Measurements from ENCODE around the gene CARD8. TPM values are rescaled to one million over a fixed set of nuclear protein-coding genes. Genes with fewer than 3 reads are reported as not detected.

The CARD8 gene
- total RNA-seq, 2 experiments from 2014 or later = 123 to 125 TPM

- ChIA-PET POLR2A (interaction anchor here (0.6 to 0.7 kb wide), 2 partner anchors 56 to 139 kb away, joined by 3 read pairs; no protein-coding TSS in a partner anchor), CTCF (interaction anchor here (0.7 to 1.0 kb wide), 2 partner anchors 9 to 21 kb away, joined by 3 to 4 read pairs; partner anchors contain the start of genes LIG1 and ZSWIM9)
Observed at GRCh38 chr19:48190288-48190884, 65.3 kb downstream of the CARD8 start.

GRCh38 chr19:48186541-48186991 is 69.1 kb downstream of the CARD8 start:
- ChIA-PET CTCF (no interaction called here), POLR2A (interaction anchor here (0.5 kb wide), 1 partner anchor 167 kb away, joined by 5 read pairs; no protein-coding TSS in a partner anchor)

GRCh38 chr19:48186015-48186414 is 69.7 kb downstream of the CARD8 start:
- CTCF ChIA-PET = interaction anchor here (1.2 kb wide), 1 partner anchor 27 kb away, joined by 3 read pairs; no protein-coding TSS in a partner anchor
- POLR2A ChIA-PET = no interaction called here

GRCh38 chr19:48183356-48183755 is 72.4 kb downstream of the CARD8 start:
- ChIA-PET CTCF (no interaction called here), POLR2A (interaction anchor here (0.6 to 0.7 kb wide), 2 partner anchors 11 to 19 kb away, joined by 3 to 4 read pairs; no protein-coding TSS in a partner anchor)

- ChIA-PET POLR2A (no interaction called here), CTCF (no interaction called here)
Observed at GRCh38 chr19:48182434-48182833, 73.3 kb downstream of the CARD8 start.

- POLR2A ChIA-PET = no interaction called here
- CTCF ChIA-PET = no interaction called here
Observed at GRCh38 chr19:48181505-48181904, 74.2 kb downstream of the CARD8 start.

- CTCF ChIA-PET = no interaction called here
- POLR2A ChIA-PET = no interaction called here
Observed at GRCh38 chr19:48176226-48176625, 79.5 kb downstream of the CARD8 start.

GRCh38 chr19:48175578-48175977 is 80.1 kb downstream of the CARD8 start:
- ChIA-PET CTCF (no interaction called here), POLR2A (no interaction called here)

GRCh38 chr19:48174445-48175030 is 81.2 kb downstream of the CARD8 start:
- CTCF ChIA-PET = no interaction called here
- POLR2A ChIA-PET = interaction anchor here (0.8 kb wide), 1 partner anchor 29 kb away, joined by 3 read pairs; no protein-coding TSS in a partner anchor

- CTCF ChIA-PET = no interaction called here
- POLR2A ChIA-PET = interaction anchor here (1.8 kb wide), 1 partner anchor 16 kb away, joined by 4 read pairs; no protein-coding TSS in a partner anchor
Observed at GRCh38 chr19:48171710-48172109, 84.0 kb downstream of the CARD8 start.

GRCh38 chr19:48170817-48171347 is 84.8 kb downstream of the CARD8 start:
- POLR2A ChIA-PET = interaction anchor here (0.5 to 1.8 kb wide), 4 partner anchors 15 to 569 kb away, joined by 3 to 6 read pairs (median 4); no protein-coding TSS in a partner anchor
- CTCF ChIA-PET = interaction anchor here (0.6 to 0.9 kb wide), 2 partner anchors 89 to 202 kb away, joined by 3 read pairs; no protein-coding TSS in a partner anchor

GRCh38 chr19:48169939-48170803 is 85.5 kb downstream of the CARD8 start, which contains the start of the genes LIG1 and ZSWIM9:
Gene LIG1 (minus strand): TSS chr19:48170344. CDS start chr19:48165566, 4,778 bp downstream.
Gene ZSWIM9 (plus strand): TSS chr19:48170680. CDS start chr19:48171803, 1,123 bp downstream.
- POLR2A ChIA-PET = interaction anchor here (0.6 kb wide), 1 partner anchor 8 kb away, joined by 3 read pairs; no protein-coding TSS in a partner anchor

GRCh38 chr19:48169578-48169938 is 86.2 kb downstream of the CARD8 start:
- CTCF ChIA-PET = interaction anchor here (0.9 to 1.5 kb wide), 3 partner anchors 21 to 206 kb away, joined by 3 to 4 read pairs (median 4); no protein-coding TSS in a partner anchor
- POLR2A ChIA-PET = interaction anchor here (0.6 kb wide), 1 partner anchor 9 kb away, joined by 3 read pairs; no protein-coding TSS in a partner anchor

More at GRCh38 chr19:48169939-48170803, 85.5 kb downstream of the CARD8 start, which contains the start of the genes LIG1 and ZSWIM9:
- CTCF ChIA-PET = interaction anchor here (0.9 to 1.5 kb wide), 4 partner anchors 20 to 207 kb away, joined by 3 to 4 read pairs (median 4); no protein-coding TSS in a partner anchor

- POLR2A ChIA-PET = no interaction called here
- CTCF ChIA-PET = interaction anchor here (1.3 kb wide), 1 partner anchor 62 kb away, joined by 3 read pairs; no protein-coding TSS in a partner anchor
Observed at GRCh38 chr19:48168689-48169088, 87.0 kb downstream of the CARD8 start.

GRCh38 chr19:48158210-48158790 is 97.4 kb downstream of the CARD8 start:
- ChIA-PET CTCF (interaction anchor here (0.8 to 1.1 kb wide), 2 partner anchors 27 to 51 kb away, joined by 3 read pairs; no protein-coding TSS in a partner anchor), POLR2A (no interaction called here)
